H9 (cell line): ENCODE measurements around the gene TMED10. TPM values are rescaled to one million over a fixed set of nuclear protein-coding genes. Genes with fewer than 3 reads are reported as not detected.

Experiments
- DNase-seq: peaks from one replicate; pipeline ENCODE4 v3.0.0-alpha.2; 2017
- H2AFZ ChIP-seq: one replicate; pipeline ENCODE4 v1.6.1; 2013; ENCODE audit warnings: mild to moderate bottlenecking, low read length, control low read depth, moderate library complexity
- H2AK5ac ChIP-seq: 2 replicates; pipeline ENCODE4 v1.6.1; 2013; ENCODE audit warnings: low read length, control low read depth, mixed read lengths; ENCODE audit not compliant: insufficient read length
- H2BK120ac ChIP-seq: one replicate; pipeline ENCODE4 v1.6.1; 2013; ENCODE audit warnings: low read depth, mild to moderate bottlenecking, low read length, control low read depth, inconsistent platforms; ENCODE audit not compliant: poor library complexity, severe bottlenecking
- H2BK12ac ChIP-seq: 2 replicates; pipeline ENCODE4 v1.6.1; 2013; ENCODE audit warnings: low read length, control low read depth, mixed read lengths, low read depth; ENCODE audit not compliant: insufficient read length
- H2BK15ac ChIP-seq: 2 replicates; pipeline ENCODE4 v1.6.1; 2013; ENCODE audit warnings: low read depth, low read length, control low read depth
- H2BK20ac ChIP-seq: one replicate; pipeline ENCODE4 v1.6.1; 2013; ENCODE audit warnings: low read depth, mild to moderate bottlenecking, low read length, control low read depth, inconsistent platforms; ENCODE audit not compliant: poor library complexity, severe bottlenecking
- H2BK5ac ChIP-seq: 2 replicates; pipeline ENCODE4 v1.6.1; 2013; ENCODE audit warnings: low read length, control low read depth, mixed read lengths; ENCODE audit not compliant: insufficient read length
- H3K14ac ChIP-seq: 2 replicates; pipeline ENCODE4 v1.6.1; 2013; ENCODE audit warnings: low read length, control low read depth; ENCODE audit not compliant: insufficient read depth
- H3K18ac ChIP-seq: 2 replicates; pipeline ENCODE4 v1.6.1; 2013; ENCODE audit warnings: low read depth, mild to moderate bottlenecking, mixed read lengths, low read length, control low read depth; ENCODE audit not compliant: insufficient read length
- H3K23ac ChIP-seq: 2 replicates; pipeline ENCODE4 v1.6.1; 2013; ENCODE audit warnings: low read length, control low read depth, mixed read lengths, low read depth; ENCODE audit not compliant: insufficient read length
- H3K23me2 ChIP-seq: 2 replicates; pipeline ENCODE4 v1.6.1; 2013; ENCODE audit warnings: low read depth, mild to moderate bottlenecking, mixed read lengths, low read length, control low read depth; ENCODE audit not compliant: insufficient read length, poor library complexity, severe bottlenecking
- H3K27ac ChIP-seq: 2 replicates; pipeline ENCODE4 v1.5.1; 2013; ENCODE audit warnings: low read length, control low read depth, mixed read lengths, low read depth; ENCODE audit not compliant: insufficient read length
- H3K27me3 ChIP-seq: 2 replicates; pipeline ENCODE4 v1.6.1; 2013; ENCODE audit warnings: low read length, control low read depth, inconsistent platforms; ENCODE audit not compliant: insufficient read depth
- H3K4ac ChIP-seq: 2 replicates; pipeline ENCODE4 v1.6.1; 2013; ENCODE audit warnings: low read depth, mild to moderate bottlenecking, control low read depth, inconsistent platforms, low read length, moderate library complexity
- H3K4me1 ChIP-seq: 2 replicates; pipeline ENCODE4 v1.6.1; 2013; ENCODE audit warnings: low read length, control low read depth, inconsistent platforms; ENCODE audit not compliant: insufficient read depth
- H3K4me2 ChIP-seq: 2 replicates; pipeline ENCODE4 v1.6.1; 2013; ENCODE audit warnings: low read length, control low read depth, mixed read lengths; ENCODE audit not compliant: insufficient read length, insufficient read depth
- H3K56ac ChIP-seq: 2 replicates; pipeline ENCODE4 v1.6.1; 2013; ENCODE audit warnings: low read depth, mild to moderate bottlenecking, mixed read lengths, low read length, control low read depth; ENCODE audit not compliant: insufficient read length
- H3K79me1 ChIP-seq: 2 replicates; pipeline ENCODE4 v1.6.1; 2013; ENCODE audit warnings: low read depth, mild to moderate bottlenecking, moderate library complexity, low read length, control low read depth, inconsistent platforms; ENCODE audit not compliant: insufficient read depth, poor library complexity, severe bottlenecking
- H3K79me2 ChIP-seq: 2 replicates; pipeline ENCODE4 v1.6.1; 2013; ENCODE audit warnings: low read length, control low read depth, inconsistent platforms; ENCODE audit not compliant: insufficient read depth
- H3K9ac ChIP-seq: 2 replicates; pipeline ENCODE4 v1.6.1; 2013; ENCODE audit warnings: low read length, control low read depth, mixed read lengths; ENCODE audit not compliant: insufficient read length; ENCODE audit errors: extremely low read depth
- H3K9me3 ChIP-seq: one replicate; pipeline ENCODE4 v1.6.1; 2013; ENCODE audit warnings: low read depth, low read length, inconsistent platforms; ENCODE audit not compliant: control insufficient read depth
- H3T11ph ChIP-seq: one replicate; pipeline ENCODE4 v1.6.1; 2013; ENCODE audit warnings: mild to moderate bottlenecking, low read length, control low read depth, inconsistent platforms
- H4K20me1 ChIP-seq: one replicate; pipeline ENCODE4 v1.6.1; 2013; ENCODE audit not compliant: control insufficient read depth, insufficient read length, insufficient read depth
- H4K5ac ChIP-seq: 2 replicates; pipeline ENCODE4 v1.6.1; 2013; ENCODE audit warnings: low read depth, mild to moderate bottlenecking, mixed read lengths, low read length, control low read depth; ENCODE audit not compliant: insufficient read length
- H4K8ac ChIP-seq: replicated peaks from 2 replicates; pipeline ENCODE4 v1.6.1; 2013; ENCODE audit warnings: low read length, control low read depth, mixed read lengths, low read depth; ENCODE audit not compliant: insufficient read length
- H4K91ac ChIP-seq: 2 replicates; pipeline ENCODE4 v1.6.1; 2013; ENCODE audit warnings: low read depth, mild to moderate bottlenecking, moderate library complexity, mixed read lengths, low read length, control low read depth; ENCODE audit not compliant: insufficient read length
- H3K27ac Mint-ChIP-seq, 3 experiments: 2 replicates in 2 of 3; 3 replicates in 1 of 3; pipeline ENCODE4 v1.8.0; 2020 to 2021; ENCODE audit warnings: mixed read lengths in 3 of 3, mild to moderate bottlenecking in 1 of 3, moderate library complexity in 1 of 3
- H3K27me3 Mint-ChIP-seq: 2 replicates; pipeline ENCODE4 v1.8.0; 2021; ENCODE audit warnings: low read depth, mild to moderate bottlenecking, moderate library complexity, mixed read lengths
- H3K36me3 Mint-ChIP-seq, 3 experiments: 2 replicates in 2 of 3; 3 replicates in 1 of 3; pipeline ENCODE4 v1.8.0; 2020 to 2021; ENCODE audit warnings: low read depth in 3 of 3, mixed read lengths in 3 of 3; ENCODE audit not compliant: insufficient read depth in 1 of 3
- H3K4me1 Mint-ChIP-seq, 2 experiments: 2 replicates each; pipeline ENCODE4 v1.8.0; 2020; ENCODE audit warnings: mixed read lengths in 2 of 2
- H3K4me3 Mint-ChIP-seq, 2 experiments: 2 replicates in 1 of 2; 3 replicates in 1 of 2; pipeline ENCODE4 v1.8.0; 2020 to 2021; ENCODE audit warnings: mild to moderate bottlenecking in 2 of 2, mixed read lengths in 2 of 2, moderate library complexity in 1 of 2
- H3K9me3 Mint-ChIP-seq, 2 experiments: 2 replicates in 1 of 2; 3 replicates in 1 of 2; pipeline ENCODE4 v1.8.0; 2020; ENCODE audit warnings: mild to moderate bottlenecking in 2 of 2, mixed read lengths in 2 of 2, moderate library complexity in 1 of 2
- WGBS: extraction: QIAGEN DNeasy Blood & Tissue Kit; methylation state at CpG from one replicate; pipeline ENCODE4 v1.1.7; 2013; ENCODE audit warnings: missing lambda C conversion rate, low lambda C conversion rate, mixed read lengths; ENCODE audit not compliant: insufficient read length; ENCODE audit errors: extremely low coverage; 5-methylcytosine and 5-hydroxymethylcytosine counted together
- total RNA-seq: library from RNA; stranded (reverse); gene quantifications from 2 replicates; pipeline ENCODE4 v1.2.1, GENCODE V29; 2021
- TF ChIP-seq, protein P1 (sequence below): fragments of 200-600 bp; sonication (generic); conservative IDR thresholded peaks from 3 replicates; pipeline ENCODE4 v1.8.0; 2021; ENCODE audit warnings: antibody characterized with exemption, mild to moderate bottlenecking

Gene TMED10
- total RNA-seq, 1 experiment from 2014 or later = 176 TPM

DNA sequence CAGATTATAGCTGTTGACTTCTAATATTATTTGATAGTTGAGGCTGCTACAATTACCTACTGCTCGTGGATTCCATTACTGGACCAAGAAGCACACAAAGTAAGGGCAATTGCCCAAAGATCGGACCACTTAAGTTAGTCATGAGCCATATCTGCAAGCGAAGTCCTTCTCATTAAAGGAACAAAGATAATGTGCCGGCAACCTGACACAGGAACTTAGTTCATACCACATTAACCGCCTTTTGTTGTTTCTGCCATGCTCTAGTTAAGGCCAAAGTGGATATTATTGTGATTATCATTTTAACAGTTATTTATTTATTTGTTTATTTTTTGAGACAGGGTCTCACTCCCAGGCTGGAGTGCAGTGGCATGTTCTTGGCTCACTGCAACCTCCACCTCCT, 38.1 kb upstream of the TMED10 start:
- Histone ChIP-seq H3K18ac (no peak overlapping the region), H2AK5ac (no peak overlapping the region), H3K27me3 (no peaks in the 10 kb centered on the region), H3K79me1 (no peaks in the 10 kb centered on the region), H3K9ac (no peak overlapping the region), H3K4me1 (no peaks in the 10 kb centered on the region; the same call in 1 of the 2 replicates), H3K79me2 (no peaks in the 10 kb centered on the region), H3K23me2 (no peaks in the 10 kb centered on the region), H3K14ac (no peak overlapping the region), H4K8ac (no peak overlapping the region), H3K56ac (no peak overlapping the region), H2AFZ (no peak overlapping the region), H2BK20ac (no peak overlapping the region), H3K4me2 (no peak overlapping the region), H2BK12ac (no peak overlapping the region), H3T11ph (no peak overlapping the region), H2BK5ac (no peak overlapping the region), H3K27ac (no peak overlapping the region), H2BK120ac (no peak overlapping the region), H4K5ac (no peak overlapping the region), H3K9me3 (no peaks in the 10 kb centered on the region), H3K23ac (no peak overlapping the region), H4K20me1 (no peaks in the 10 kb centered on the region), H2BK15ac (no peak overlapping the region), H4K91ac (no peak overlapping the region), H3K4ac (no peak overlapping the region)
- no peaks in the 10 kb centered on the region; a peak in 1 of 7 replicates for H3K36me3 Mint-ChIP-seq
- no peak for DNase-seq
- H3K27me3 Mint-ChIP-seq = no peaks in the 10 kb centered on the region
- no peak overlapping the region for H3K27ac Mint-ChIP-seq
- no CpG with 5 or more reads among the region's 5 CpGs for WGBS
- no peak overlapping the region for H3K4me3 Mint-ChIP-seq
- TF ChIP-seq, protein P1, sequence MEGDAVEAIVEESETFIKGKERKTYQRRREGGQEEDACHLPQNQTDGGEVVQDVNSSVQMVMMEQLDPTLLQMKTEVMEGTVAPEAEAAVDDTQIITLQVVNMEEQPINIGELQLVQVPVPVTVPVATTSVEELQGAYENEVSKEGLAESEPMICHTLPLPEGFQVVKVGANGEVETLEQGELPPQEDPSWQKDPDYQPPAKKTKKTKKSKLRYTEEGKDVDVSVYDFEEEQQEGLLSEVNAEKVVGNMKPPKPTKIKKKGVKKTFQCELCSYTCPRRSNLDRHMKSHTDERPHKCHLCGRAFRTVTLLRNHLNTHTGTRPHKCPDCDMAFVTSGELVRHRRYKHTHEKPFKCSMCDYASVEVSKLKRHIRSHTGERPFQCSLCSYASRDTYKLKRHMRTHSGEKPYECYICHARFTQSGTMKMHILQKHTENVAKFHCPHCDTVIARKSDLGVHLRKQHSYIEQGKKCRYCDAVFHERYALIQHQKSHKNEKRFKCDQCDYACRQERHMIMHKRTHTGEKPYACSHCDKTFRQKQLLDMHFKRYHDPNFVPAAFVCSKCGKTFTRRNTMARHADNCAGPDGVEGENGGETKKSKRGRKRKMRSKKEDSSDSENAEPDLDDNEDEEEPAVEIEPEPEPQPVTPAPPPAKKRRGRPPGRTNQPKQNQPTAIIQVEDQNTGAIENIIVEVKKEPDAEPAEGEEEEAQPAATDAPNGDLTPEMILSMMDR = no peak
- peaks cover 0 to 4% of the 10 kb centered on the region in 2 experiments; a peak in 2 of 4 replicates for H3K4me1 Mint-ChIP-seq
- no peaks in the 10 kb centered on the region for H3K9me3 Mint-ChIP-seq
